HG03159 (cell line): Measurements from ENCODE around the gene OR2AT4.

Source experiments
- ATAC-seq: cut with Tn5 transposase; IDR thresholded peaks from one replicate; pipeline ENCODE4 v1.9.1; 2021; ENCODE audit warnings: mild to moderate bottlenecking, moderate library complexity; ENCODE audit not compliant: unreplicated experiment

The OR2AT4 gene

GRCh38 chr11:75031771-75032549 is 64.7 kb downstream of the OR2AT4 start:
- no peak for ATAC-seq
